Measurements from ENCODE around the gene SPRR2D.
"Not testable (repeated sequence)": the region's sequence is repeated elsewhere in the genome, so short reads cannot be mapped to it uniquely, and the experiment has no call there.

DNA sequence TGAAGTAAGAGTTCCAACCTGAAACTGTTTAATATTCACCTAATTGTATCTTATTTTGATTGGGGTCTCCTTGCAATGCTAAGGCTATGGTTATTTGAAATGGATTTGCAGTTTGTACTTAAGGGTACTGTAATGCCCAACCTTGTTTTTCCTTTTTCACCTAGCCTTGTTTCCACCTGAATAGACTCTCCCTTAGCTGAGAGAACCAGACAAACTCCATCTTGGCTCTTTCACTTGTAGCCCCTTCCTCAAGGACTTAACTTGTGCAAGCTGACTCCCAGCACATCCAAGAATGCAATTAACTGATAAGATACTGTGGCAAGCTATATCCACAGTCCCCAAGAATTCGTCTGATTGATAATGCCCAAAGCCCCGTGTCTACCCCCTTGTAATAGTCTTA, 19.1 kb downstream of the SPRR2D start:
- TF ChIP-seq, protein P1, sequence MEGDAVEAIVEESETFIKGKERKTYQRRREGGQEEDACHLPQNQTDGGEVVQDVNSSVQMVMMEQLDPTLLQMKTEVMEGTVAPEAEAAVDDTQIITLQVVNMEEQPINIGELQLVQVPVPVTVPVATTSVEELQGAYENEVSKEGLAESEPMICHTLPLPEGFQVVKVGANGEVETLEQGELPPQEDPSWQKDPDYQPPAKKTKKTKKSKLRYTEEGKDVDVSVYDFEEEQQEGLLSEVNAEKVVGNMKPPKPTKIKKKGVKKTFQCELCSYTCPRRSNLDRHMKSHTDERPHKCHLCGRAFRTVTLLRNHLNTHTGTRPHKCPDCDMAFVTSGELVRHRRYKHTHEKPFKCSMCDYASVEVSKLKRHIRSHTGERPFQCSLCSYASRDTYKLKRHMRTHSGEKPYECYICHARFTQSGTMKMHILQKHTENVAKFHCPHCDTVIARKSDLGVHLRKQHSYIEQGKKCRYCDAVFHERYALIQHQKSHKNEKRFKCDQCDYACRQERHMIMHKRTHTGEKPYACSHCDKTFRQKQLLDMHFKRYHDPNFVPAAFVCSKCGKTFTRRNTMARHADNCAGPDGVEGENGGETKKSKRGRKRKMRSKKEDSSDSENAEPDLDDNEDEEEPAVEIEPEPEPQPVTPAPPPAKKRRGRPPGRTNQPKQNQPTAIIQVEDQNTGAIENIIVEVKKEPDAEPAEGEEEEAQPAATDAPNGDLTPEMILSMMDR (IDR thresholded peaks at IDR 0.05), result not testable (repeated sequence)
- not testable (repeated sequence) for TF ChIP-seq POLR2AphosphoS5 (IDR thresholded peaks at IDR 0.05)
